Osteocyte (in vitro differentiated cells): ENCODE data around the gene GEMIN7. TPM values are rescaled to one million over a fixed set of nuclear protein-coding genes. Genes with fewer than 3 reads are reported as not detected.
A peak's percentile ranks its signal among the peaks of the same experiment; 100 is the strongest.

ENCODE experiments used
- DNase-seq: peaks from one replicate; pipeline ENCODE4 v3.0.0; 2021; ENCODE audit warnings: mixed read lengths; ENCODE audit not compliant: unreplicated experiment; ENCODE audit errors: extremely low spot score
- H3K27ac Mint-ChIP-seq: one replicate; pipeline ENCODE4 v1.8.0; 2021; ENCODE audit warnings: mild to moderate bottlenecking, mixed read lengths; ENCODE audit not compliant: unreplicated experiment
- H3K27me3 Mint-ChIP-seq: one replicate; pipeline ENCODE4 v1.8.0; 2021; ENCODE audit warnings: mixed read lengths; ENCODE audit not compliant: unreplicated experiment
- H3K36me3 Mint-ChIP-seq: one replicate; pipeline ENCODE4 v1.8.0; 2021; ENCODE audit warnings: mixed read lengths; ENCODE audit not compliant: unreplicated experiment
- H3K4me1 Mint-ChIP-seq: one replicate; pipeline ENCODE4 v1.8.0; 2021; ENCODE audit warnings: mixed read lengths; ENCODE audit not compliant: unreplicated experiment
- H3K4me3 Mint-ChIP-seq: one replicate; pipeline ENCODE4 v1.8.0; 2021; ENCODE audit warnings: mild to moderate bottlenecking, moderate library complexity, mixed read lengths; ENCODE audit not compliant: unreplicated experiment
- H3K9me3 Mint-ChIP-seq: one replicate; pipeline ENCODE4 v1.8.0; 2021; ENCODE audit warnings: mixed read lengths; ENCODE audit not compliant: unreplicated experiment
- CTCF ChIP-seq: fragments of 200-600 bp; sonication (generic); IDR thresholded peaks from 2 replicates; pipeline ENCODE4 v1.5.0; 2021; ENCODE audit warnings: antibody characterized with exemption, mild to moderate bottlenecking, moderate library complexity
- total RNA-seq: library from RNA; stranded (reverse); gene quantifications from 2 replicates; pipeline ENCODE4 v1.2.1, GENCODE V29; 2021

The GEMIN7 gene
- total RNA-seq, 1 donor from 2014 or later = 25.8 TPM

GRCh38 chr19:45119582-45119981 is 40.5 kb downstream of the GEMIN7 start:
- no peak for DNase-seq
- Mint-ChIP-seq H3K36me3 (no peaks in the 10 kb centered on the region), H3K4me3 (no peak overlapping the region), H3K4me1 (peaks cover 22% of the 10 kb centered on the region), H3K27ac (no peak overlapping the region), H3K27me3 (no peaks in the 10 kb centered on the region), H3K9me3 (no peaks in the 10 kb centered on the region)
- no peak for TF ChIP-seq CTCF

- Mint-ChIP-seq H3K4me3 (no peak overlapping the region), H3K4me1 (peaks cover 19% of the 10 kb centered on the region), H3K27me3 (no peaks in the 10 kb centered on the region), H3K36me3 (no peaks in the 10 kb centered on the region), H3K27ac (no peak overlapping the region), H3K9me3 (no peaks in the 10 kb centered on the region)
- no peak for TF ChIP-seq CTCF
- DNase-seq = no peak
Measured at GRCh38 chr19:45121827-45122345, 42.8 kb downstream of the GEMIN7 start.

DNA sequence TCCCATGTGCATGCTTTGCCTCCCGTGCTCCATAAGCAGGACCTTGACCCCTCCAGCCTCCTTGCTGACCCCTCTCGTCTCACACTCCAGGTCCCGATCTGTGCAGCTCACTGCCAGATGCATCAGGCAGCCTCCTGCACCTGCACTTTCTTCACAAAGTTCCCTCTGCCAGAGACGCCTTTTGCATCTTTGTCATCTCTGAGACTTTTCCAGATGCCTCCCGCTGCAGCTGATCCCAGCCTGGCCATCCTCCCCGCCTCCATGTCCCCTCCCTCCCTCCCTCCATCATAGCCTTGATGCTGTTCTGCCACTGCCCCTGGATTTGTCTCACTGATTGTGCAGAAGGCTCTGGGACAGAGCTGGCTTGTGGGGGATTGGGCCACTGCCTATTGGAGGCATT is 43.8 kb downstream of the GEMIN7 start:
- Mint-ChIP-seq H3K4me1 (peaks cover 16% of the 10 kb centered on the region), H3K9me3 (no peaks in the 10 kb centered on the region), H3K36me3 (no peaks in the 10 kb centered on the region), H3K27me3 (no peaks in the 10 kb centered on the region), H3K27ac (peak overlapping the region; percentile 38), H3K4me3 (no peak overlapping the region)
- TF ChIP-seq CTCF = no peak
- no peak for DNase-seq

DNA sequence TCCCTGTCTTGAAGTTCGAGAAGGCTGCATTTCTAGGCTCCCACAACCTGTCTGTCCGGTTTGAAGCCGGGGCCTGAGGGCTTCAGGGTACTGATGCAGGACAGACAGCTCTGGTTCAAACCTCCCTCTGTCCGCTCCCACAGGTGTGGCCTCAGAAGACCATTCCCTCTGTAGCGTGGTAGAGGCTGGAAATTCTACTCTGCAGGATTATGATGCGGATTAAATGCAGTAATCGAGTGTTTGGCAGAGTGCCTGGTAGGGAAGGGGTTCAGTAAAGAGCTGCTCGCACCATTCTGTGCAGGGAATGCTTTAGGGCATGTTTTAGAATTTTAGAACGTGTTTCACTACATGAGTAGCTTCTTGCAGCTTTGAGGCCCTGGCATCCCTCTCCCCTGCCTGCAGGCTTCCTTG is 44.4 kb downstream of the GEMIN7 start:
- Mint-ChIP-seq H3K27me3 (no peaks in the 10 kb centered on the region), H3K4me1 (peaks cover 13% of the 10 kb centered on the region), H3K9me3 (no peaks in the 10 kb centered on the region), H3K27ac (no peak overlapping the region), H3K4me3 (no peak overlapping the region), H3K36me3 (no peaks in the 10 kb centered on the region)
- TF ChIP-seq CTCF = no peak
- DNase-seq = no peak

- no peaks in the 10 kb centered on the region for H3K9me3 Mint-ChIP-seq
- TF ChIP-seq CTCF = no peak
- H3K27ac Mint-ChIP-seq = no peak overlapping the region
- no peak overlapping the region for H3K4me3 Mint-ChIP-seq
- no peaks in the 10 kb centered on the region for H3K27me3 Mint-ChIP-seq
- H3K4me1 Mint-ChIP-seq = peaks cover 10% of the 10 kb centered on the region
- H3K36me3 Mint-ChIP-seq = no peaks in the 10 kb centered on the region
- DNase-seq = no peak
Measured at GRCh38 chr19:45124021-45124420, 45.0 kb downstream of the GEMIN7 start.
